ENCODE measurements around the gene CDK17.

The CDK17 gene

GRCh38 chr12:96237465-96238077 lies 162.7 kb downstream of the CDK17 start:
- no peak for DNase-seq (ENCODE audit: low spot score)

GRCh38 chr12:96237035-96237434 lies 163.2 kb downstream of the CDK17 start:
- DNase-seq (ENCODE audit: low spot score), result no peak

GRCh38 chr12:96236221-96236822 lies 163.9 kb downstream of the CDK17 start:
- DNase-seq (ENCODE audit: low spot score), result no peak

- no peak for DNase-seq (ENCODE audit: low spot score)
Measured at GRCh38 chr12:96235484-96235826, 164.8 kb downstream of the CDK17 start.

GRCh38 chr12:96234591-96235483 lies 165.4 kb downstream of the CDK17 start:
- no peak for DNase-seq (ENCODE audit: low spot score)

- DNase-seq (ENCODE audit: low spot score), result no peak
Measured at GRCh38 chr12:96233939-96234461, 166.2 kb downstream of the CDK17 start.

- no peak for DNase-seq (ENCODE audit: low spot score)
Measured at GRCh38 chr12:96233168-96233567, 167.1 kb downstream of the CDK17 start.

- DNase-seq (ENCODE audit: low spot score), result no peak
Measured at GRCh38 chr12:96230646-96231045, 169.6 kb downstream of the CDK17 start.

- no peak for DNase-seq (ENCODE audit: low spot score)
Measured at GRCh38 chr12:96228566-96229248, 171.5 kb downstream of the CDK17 start.

All from ecto neural progenitor cell (in vitro differentiated cells).